Measurements from ENCODE around the gene RHOBTB3.

RHOBTB3 gene

DNA sequence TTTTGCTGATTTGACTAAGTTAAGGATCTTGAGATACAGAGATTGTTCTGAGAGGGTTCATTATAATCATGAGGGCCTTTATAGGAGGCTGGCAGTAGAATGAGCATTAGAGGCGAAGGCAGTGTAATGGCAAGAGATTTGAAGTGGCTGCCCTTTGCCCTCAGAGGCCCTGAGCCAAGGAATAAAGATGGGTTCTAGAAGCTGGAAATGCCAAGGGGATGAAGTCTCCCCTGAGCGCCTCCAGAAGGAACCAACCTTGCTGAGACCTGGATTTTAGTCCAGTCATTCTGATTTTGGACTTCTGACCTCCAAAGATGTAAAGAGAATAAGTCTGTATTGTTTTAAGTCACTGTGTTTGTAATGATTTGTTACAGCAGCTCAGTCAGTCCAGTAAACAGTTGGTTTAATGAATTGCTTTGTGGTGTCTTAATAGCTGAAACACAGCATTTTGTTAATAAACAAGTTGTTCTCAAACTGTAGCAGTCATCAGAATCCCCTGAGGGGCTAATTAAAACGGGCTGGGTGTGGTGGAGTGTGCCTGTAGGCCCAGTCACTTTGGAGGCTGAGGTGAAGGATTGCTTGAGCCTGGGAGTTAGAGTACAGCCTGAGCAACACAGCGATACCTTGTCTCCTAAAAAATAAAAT is 68.2 kb downstream of the RHOBTB3 start:
- ATAC-seq = no peak
- TF ChIP-seq ISL1 (CRISPR knock-in tag; IDR thresholded peaks at IDR 0.05) = no peak
- TF ChIP-seq, protein P1, sequence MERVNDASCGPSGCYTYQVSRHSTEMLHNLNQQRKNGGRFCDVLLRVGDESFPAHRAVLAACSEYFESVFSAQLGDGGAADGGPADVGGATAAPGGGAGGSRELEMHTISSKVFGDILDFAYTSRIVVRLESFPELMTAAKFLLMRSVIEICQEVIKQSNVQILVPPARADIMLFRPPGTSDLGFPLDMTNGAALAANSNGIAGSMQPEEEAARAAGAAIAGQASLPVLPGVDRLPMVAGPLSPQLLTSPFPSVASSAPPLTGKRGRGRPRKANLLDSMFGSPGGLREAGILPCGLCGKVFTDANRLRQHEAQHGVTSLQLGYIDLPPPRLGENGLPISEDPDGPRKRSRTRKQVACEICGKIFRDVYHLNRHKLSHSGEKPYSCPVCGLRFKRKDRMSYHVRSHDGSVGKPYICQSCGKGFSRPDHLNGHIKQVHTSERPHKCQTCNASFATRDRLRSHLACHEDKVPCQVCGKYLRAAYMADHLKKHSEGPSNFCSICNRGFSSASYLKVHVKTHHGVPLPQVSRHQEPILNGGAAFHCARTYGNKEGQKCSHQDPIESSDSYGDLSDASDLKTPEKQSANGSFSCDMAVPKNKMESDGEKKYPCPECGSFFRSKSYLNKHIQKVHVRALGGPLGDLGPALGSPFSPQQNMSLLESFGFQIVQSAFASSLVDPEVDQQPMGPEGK (CRISPR knock-in tag; IDR thresholded peaks at IDR 0.05; ENCODE audit: borderline replicate concordance) = no peak
- TF ChIP-seq CSDC2 (CRISPR knock-in tag; IDR thresholded peaks at IDR 0.05) = no peak
- no peak for TF ChIP-seq BACH2 (CRISPR knock-in tag; IDR thresholded peaks at IDR 0.05; ENCODE audit: borderline replicate concordance)

DNA sequence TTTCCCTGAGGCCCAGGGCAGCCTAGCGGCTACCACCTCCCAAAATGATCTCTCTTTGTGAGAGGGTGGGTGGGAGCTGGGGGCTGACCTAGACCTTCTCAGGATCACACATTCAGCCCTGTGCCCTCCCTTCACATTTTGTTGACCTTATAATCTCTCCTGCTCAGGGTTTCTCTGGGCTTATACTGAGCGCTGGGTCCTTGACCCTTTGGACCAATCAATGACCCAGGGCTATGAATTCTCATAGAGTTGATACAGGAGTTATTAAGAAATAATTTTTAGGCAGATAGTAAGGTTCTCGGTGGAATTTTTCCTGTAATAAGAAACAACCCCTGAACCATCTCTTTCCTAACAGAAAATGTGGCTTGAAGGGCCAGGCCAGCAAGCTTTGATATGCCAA is 69.4 kb downstream of the RHOBTB3 start:
- TF ChIP-seq ZC3H10 (CRISPR knock-in tag; IDR thresholded peaks at IDR 0.05) (no peak), ISL1 (CRISPR knock-in tag; IDR thresholded peaks at IDR 0.05) (no peak), ESRRG (CRISPR knock-in tag; IDR thresholded peaks at IDR 0.05) (no peak), ZFP30 (CRISPR knock-in tag; IDR thresholded peaks at IDR 0.05) (no peak), ZNF565 (CRISPR knock-in tag; conservative IDR thresholded peaks at IDR 0.05; ENCODE audit: low read depth) (no peak), GLIS3 (CRISPR knock-in tag; IDR thresholded peaks at IDR 0.05) (no peak), TCF4 (CRISPR knock-in tag; IDR thresholded peaks at IDR 0.05; ENCODE audit: borderline replicate concordance) (no peak), RARB (CRISPR knock-in tag; IDR thresholded peaks at IDR 0.05) (no peak), PPARA (CRISPR knock-in tag; IDR thresholded peaks at IDR 0.05; ENCODE audit: borderline replicate concordance) (no peak), TOX (CRISPR knock-in tag; IDR thresholded peaks at IDR 0.05; ENCODE audit: borderline replicate concordance) (no peak)
- TF ChIP-seq, protein P1 (CRISPR knock-in tag; IDR thresholded peaks at IDR 0.05; ENCODE audit: borderline replicate concordance) = no peak
- TF ChIP-seq, protein P2, sequence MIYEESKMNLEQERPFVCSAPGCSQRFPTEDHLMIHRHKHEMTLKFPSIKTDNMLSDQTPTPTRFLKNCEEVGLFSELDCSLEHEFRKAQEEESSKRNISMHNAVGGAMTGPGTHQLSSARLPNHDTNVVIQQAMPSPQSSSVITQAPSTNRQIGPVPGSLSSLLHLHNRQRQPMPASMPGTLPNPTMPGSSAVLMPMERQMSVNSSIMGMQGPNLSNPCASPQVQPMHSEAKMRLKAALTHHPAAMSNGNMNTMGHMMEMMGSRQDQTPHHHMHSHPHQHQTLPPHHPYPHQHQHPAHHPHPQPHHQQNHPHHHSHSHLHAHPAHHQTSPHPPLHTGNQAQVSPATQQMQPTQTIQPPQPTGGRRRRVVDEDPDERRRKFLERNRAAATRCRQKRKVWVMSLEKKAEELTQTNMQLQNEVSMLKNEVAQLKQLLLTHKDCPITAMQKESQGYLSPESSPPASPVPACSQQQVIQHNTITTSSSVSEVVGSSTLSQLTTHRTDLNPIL (CRISPR knock-in tag; IDR thresholded peaks at IDR 0.05; ENCODE audit: low read depth) = no peak
- TF ChIP-seq, protein P3, sequence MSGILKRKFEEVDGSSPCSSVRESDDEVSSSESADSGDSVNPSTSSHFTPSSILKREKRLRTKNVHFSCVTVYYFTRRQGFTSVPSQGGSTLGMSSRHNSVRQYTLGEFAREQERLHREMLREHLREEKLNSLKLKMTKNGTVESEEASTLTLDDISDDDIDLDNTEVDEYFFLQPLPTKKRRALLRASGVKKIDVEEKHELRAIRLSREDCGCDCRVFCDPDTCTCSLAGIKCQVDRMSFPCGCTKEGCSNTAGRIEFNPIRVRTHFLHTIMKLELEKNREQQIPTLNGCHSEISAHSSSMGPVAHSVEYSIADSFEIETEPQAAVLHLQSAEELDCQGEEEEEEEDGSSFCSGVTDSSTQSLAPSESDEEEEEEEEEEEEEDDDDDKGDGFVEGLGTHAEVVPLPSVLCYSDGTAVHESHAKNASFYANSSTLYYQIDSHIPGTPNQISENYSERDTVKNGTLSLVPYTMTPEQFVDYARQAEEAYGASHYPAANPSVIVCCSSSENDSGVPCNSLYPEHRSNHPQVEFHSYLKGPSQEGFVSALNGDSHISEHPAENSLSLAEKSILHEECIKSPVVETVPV (CRISPR knock-in tag; IDR thresholded peaks at IDR 0.05) = no peak
- no peak for ATAC-seq

DNA sequence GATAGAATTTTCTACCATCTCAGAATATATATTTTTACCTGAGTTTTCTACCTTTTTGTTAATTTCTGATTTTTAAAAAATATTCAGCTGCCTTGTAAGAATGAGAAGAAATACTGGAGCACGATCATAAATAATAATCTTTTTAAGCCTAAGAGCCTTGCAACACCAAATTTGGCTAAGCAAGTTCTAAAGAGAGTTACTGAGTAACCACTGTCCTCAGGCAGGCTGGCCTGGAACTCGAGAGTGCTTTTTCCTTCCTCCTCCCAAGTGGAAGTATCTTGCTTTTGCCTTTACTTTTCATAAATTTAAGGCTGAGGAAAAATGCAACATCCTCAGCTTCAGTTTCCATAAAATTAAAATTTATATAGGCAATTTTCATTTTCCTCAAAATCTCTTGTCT is 70.4 kb downstream of the RHOBTB3 start:
- TF ChIP-seq CSDC2 (CRISPR knock-in tag; IDR thresholded peaks at IDR 0.05) (no peak), ZFP3 (CRISPR knock-in tag; IDR thresholded peaks at IDR 0.05) (no peak), ZNF565 (CRISPR knock-in tag; conservative IDR thresholded peaks at IDR 0.05; ENCODE audit: low read depth) (no peak), ESRRG (CRISPR knock-in tag; IDR thresholded peaks at IDR 0.05) (no peak), ZNF8 (CRISPR knock-in tag; IDR thresholded peaks at IDR 0.05) (no peak), ZC3H10 (CRISPR knock-in tag; IDR thresholded peaks at IDR 0.05) (no peak), ISL1 (CRISPR knock-in tag; IDR thresholded peaks at IDR 0.05) (no peak)
- TF ChIP-seq, protein P1 (CRISPR knock-in tag; IDR thresholded peaks at IDR 0.05; ENCODE audit: borderline replicate concordance) = no peak
- no peak for ATAC-seq

DNA sequence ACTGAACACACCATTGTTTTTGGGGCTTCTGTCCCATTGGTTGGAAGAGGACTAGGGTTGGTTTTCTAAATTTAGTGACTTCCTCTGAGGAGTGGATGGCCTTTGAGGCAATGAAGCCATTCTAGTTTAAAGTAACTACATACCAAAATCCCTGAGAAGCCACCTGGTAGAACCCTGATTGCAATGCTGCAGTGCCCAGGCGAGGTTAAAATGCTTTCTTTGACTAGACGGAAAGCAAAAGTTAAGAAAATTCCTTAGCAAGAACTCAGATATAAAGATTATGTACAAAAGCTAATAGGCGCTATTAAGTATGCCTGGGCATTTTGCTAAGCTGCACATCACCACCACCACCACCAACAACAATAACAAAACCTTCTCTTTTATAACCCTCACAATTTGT is 70.8 kb downstream of the RHOBTB3 start:
- ATAC-seq = no peak
- TF ChIP-seq, protein P2 (CRISPR knock-in tag; IDR thresholded peaks at IDR 0.05; ENCODE audit: low read depth) = no peak
- TF ChIP-seq, protein P4, sequence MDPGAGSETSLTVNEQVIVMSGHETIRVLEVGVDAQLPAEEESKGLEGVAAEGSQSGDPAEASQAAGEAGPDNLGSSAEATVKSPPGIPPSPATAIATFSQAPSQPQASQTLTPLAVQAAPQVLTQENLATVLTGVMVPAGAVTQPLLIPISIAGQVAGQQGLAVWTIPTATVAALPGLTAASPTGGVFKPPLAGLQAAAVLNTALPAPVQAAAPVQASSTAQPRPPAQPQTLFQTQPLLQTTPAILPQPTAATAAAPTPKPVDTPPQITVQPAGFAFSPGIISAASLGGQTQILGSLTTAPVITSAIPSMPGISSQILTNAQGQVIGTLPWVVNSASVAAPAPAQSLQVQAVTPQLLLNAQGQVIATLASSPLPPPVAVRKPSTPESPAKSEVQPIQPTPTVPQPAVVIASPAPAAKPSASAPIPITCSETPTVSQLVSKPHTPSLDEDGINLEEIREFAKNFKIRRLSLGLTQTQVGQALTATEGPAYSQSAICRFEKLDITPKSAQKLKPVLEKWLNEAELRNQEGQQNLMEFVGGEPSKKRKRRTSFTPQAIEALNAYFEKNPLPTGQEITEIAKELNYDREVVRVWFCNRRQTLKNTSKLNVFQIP (CRISPR knock-in tag; IDR thresholded peaks at IDR 0.05; ENCODE audit: borderline replicate concordance, low read depth) = no peak
- TF ChIP-seq BACH2 (CRISPR knock-in tag; IDR thresholded peaks at IDR 0.05; ENCODE audit: borderline replicate concordance) (no peak), ZFP30 (CRISPR knock-in tag; IDR thresholded peaks at IDR 0.05) (no peak), TOX (CRISPR knock-in tag; IDR thresholded peaks at IDR 0.05; ENCODE audit: borderline replicate concordance) (no peak), ISL1 (CRISPR knock-in tag; IDR thresholded peaks at IDR 0.05) (no peak), ZNF70 (CRISPR knock-in tag; IDR thresholded peaks at IDR 0.05) (no peak), ZNF8 (CRISPR knock-in tag; IDR thresholded peaks at IDR 0.05) (no peak), GLIS3 (CRISPR knock-in tag; IDR thresholded peaks at IDR 0.05) (no peak), SNAI2 (CRISPR knock-in tag; IDR thresholded peaks at IDR 0.05) (no peak), TCF4 (CRISPR knock-in tag; IDR thresholded peaks at IDR 0.05; ENCODE audit: borderline replicate concordance) (no peak)
- TF ChIP-seq, protein P3 (CRISPR knock-in tag; IDR thresholded peaks at IDR 0.05) = no peak

Data from SK-N-SH treated with all-trans-retinoic acid at 6 μM for 48 hours (cell line).